Brain microvascular endothelial cell (primary cell): ENCODE data around the gene DCXR.

Experiments used
- DNase-seq: peaks from one replicate; pipeline ENCODE4 v3.0.0-alpha.2; 2020
- H3K27ac ChIP-seq: fragments of 250-450 bp; sonication (Bioruptor Pico); 2 replicates; pipeline ENCODE4 v1.5.1; 2020; ENCODE audit warnings: mild to moderate bottlenecking, moderate library complexity
- H3K27me3 ChIP-seq: fragments of 250-450 bp; sonication (Bioruptor Pico); replicated peaks from 2 replicates; pipeline ENCODE4 v1.5.1; 2020; ENCODE audit warnings: mild to moderate bottlenecking
- H3K36me3 ChIP-seq: fragments of 250-450 bp; sonication (Bioruptor Pico); replicated peaks from 2 replicates; pipeline ENCODE4 v1.5.1; 2020; ENCODE audit warnings: mild to moderate bottlenecking
- H3K4me3 ChIP-seq: 2 replicates; pipeline ENCODE4 v1.5.1; 2011; ENCODE audit warnings: low read depth, mild to moderate bottlenecking, control low read depth, low read length, moderate library complexity
- in situ Hi-C: cut with HindIII; loops from 2 replicates; pipeline ENCODE4 v1.10.0; 2017; ENCODE audit warnings: low sequenced_read_pairs, low pct_ligation_motif_present
- TF ChIP-seq, protein P1 (sequence below): IDR thresholded peaks from 2 replicates; pipeline ENCODE4 v1.5.1; 2011; ENCODE audit warnings: low read depth, mild to moderate bottlenecking, moderate library complexity, low read length, control low read depth, inconsistent platforms; ENCODE audit errors: missing control alignments

The DCXR gene

GRCh38 chr17:82014971-82015310 is 22.6 kb downstream of the DCXR start:
- no peaks in the 10 kb centered on the region for H3K36me3 ChIP-seq
- DNase-seq: no peak
- no peak overlapping the region for H3K4me3 ChIP-seq
- TF ChIP-seq, protein P1, sequence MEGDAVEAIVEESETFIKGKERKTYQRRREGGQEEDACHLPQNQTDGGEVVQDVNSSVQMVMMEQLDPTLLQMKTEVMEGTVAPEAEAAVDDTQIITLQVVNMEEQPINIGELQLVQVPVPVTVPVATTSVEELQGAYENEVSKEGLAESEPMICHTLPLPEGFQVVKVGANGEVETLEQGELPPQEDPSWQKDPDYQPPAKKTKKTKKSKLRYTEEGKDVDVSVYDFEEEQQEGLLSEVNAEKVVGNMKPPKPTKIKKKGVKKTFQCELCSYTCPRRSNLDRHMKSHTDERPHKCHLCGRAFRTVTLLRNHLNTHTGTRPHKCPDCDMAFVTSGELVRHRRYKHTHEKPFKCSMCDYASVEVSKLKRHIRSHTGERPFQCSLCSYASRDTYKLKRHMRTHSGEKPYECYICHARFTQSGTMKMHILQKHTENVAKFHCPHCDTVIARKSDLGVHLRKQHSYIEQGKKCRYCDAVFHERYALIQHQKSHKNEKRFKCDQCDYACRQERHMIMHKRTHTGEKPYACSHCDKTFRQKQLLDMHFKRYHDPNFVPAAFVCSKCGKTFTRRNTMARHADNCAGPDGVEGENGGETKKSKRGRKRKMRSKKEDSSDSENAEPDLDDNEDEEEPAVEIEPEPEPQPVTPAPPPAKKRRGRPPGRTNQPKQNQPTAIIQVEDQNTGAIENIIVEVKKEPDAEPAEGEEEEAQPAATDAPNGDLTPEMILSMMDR: no peak
- in situ Hi-C loops: no loop called here
- no peak overlapping the region for H3K27ac ChIP-seq
- H3K27me3 ChIP-seq: no peaks in the 10 kb centered on the region

DNA sequence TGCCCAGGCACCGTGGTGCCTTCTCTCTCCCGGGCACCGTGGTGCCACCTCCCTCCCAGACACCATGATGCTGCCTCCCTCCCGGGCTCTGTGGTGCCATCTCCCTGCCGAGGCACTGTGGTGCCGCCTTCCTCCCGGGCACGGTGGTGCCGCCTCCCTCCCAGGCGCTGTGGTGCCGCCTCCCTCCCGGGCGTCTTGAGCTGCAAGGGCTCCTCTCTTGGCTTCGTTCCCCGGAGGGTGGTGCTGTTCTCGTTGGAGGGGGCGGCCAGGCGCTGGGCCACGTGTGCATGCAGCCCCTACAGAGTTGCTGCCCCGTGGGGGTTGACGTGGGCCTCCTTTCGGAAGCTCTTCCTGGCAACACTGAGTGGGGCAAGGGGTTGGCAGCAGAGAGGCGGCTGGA is 23.1 kb downstream of the DCXR start:
- no peak overlapping the region for H3K4me3 ChIP-seq
- H3K36me3 ChIP-seq: no peaks in the 10 kb centered on the region
- in situ Hi-C loops: no loop called here
- no peaks in the 10 kb centered on the region for H3K27me3 ChIP-seq
- no peak for DNase-seq
- TF ChIP-seq, protein P1: no peak
- no peak overlapping the region for H3K27ac ChIP-seq

DNA sequence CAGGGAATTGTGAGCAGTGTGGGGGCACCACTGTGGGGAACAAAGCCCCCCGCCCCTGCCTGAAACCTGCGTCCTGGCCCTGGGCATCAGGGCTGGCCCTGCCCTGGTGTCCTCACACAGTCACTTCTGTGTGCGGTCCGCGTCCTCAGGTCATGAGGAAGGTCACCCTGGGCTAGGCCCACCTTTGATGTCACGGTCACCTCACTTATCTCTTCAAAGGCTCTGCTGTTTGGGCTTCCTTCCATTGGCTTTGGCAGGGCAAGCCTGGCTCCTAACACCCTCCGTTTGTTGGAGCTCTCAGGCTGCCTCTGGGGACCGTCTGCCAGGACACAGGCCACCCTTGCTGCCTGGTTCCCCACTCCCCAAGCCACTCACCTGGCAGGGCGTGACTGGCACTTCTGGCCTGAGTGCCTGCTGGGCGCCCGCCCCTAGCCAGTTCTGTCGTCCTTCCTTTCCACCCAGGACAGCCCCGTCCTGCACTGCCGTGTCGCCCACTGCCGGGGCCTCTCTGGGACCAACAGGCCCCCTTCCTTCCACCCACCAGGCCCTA is 23.6 kb downstream of the DCXR start:
- TF ChIP-seq, protein P1: no peak
- no peaks in the 10 kb centered on the region for H3K36me3 ChIP-seq
- in situ Hi-C loops: no loop called here

DNA sequence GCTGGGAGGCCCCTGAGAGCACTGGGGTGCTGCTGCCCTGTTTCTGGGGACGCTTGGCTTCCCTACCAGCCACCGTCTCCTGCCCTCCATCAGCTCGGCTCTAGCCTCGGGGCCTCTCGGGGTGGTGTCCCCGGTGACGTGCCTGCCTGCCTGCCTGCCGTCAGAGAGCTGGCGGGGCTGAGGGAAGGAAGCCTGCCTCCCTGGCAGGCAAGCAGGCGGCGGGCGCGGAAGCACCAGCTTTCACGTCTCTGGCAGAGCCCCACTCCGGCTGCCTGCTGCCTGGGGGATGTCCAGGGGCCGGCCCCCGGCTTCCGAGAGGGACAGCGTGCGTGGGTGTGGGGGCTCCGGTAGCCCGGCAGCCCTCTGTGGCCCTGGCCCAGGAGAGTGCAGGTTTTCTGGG is 24.2 kb downstream of the DCXR start:
- Histone ChIP-seq H3K27me3 (no peaks in the 10 kb centered on the region), H3K4me3 (no peak overlapping the region), H3K27ac (no peak overlapping the region), H3K36me3 (no peaks in the 10 kb centered on the region)
- DNase-seq: no peak
- in situ Hi-C loops: no loop called here
- TF ChIP-seq, protein P1: no peak

More for the DNA sequence above, 23.6 kb downstream of the DCXR start:
- H3K4me3 ChIP-seq: no peak overlapping the region
- no peak overlapping the region for H3K27ac ChIP-seq
- no peak for DNase-seq
- no peaks in the 10 kb centered on the region for H3K27me3 ChIP-seq

DNA sequence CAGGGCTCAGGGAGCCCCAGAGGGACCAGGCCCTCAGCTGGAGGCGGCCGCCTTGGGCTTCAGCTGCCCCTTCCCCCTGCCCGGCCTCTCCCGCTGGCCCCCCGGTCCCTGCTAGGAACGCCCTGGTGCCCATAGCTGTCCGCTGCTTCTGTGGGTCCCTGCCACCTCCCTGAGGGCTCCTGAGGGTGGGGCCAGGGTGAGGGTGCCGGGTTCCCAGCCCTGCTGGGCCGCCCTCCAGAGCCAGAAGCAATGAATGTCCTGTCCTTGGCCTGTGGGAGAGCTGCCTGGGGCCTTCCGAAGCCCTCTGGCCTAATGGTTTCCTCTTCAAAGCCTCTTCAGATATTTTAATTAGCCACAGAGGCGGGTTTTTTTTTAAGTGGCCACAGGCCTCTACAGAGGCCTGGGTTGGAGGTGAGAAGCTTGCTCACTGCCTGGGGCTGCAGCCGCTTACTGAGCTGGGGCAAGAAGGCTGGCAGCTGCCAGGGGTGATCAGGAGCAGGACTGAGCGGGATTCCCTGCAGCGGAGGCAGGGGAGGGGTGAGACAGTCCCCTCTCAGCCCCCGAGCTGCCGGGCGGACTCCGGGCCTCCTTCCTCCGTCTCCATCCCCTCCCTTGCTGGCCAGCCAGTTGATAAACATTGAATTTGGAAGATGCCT is 24.7 kb downstream of the DCXR start:
- TF ChIP-seq, protein P1: no peak
- no peaks in the 10 kb centered on the region for H3K36me3 ChIP-seq
- DNase-seq: no peak
- no peaks in the 10 kb centered on the region for H3K27me3 ChIP-seq
- no peak overlapping the region for H3K4me3 ChIP-seq
- in situ Hi-C loops: no loop called here
- no peak overlapping the region for H3K27ac ChIP-seq

GRCh38 chr17:82012261-82012639 is 25.2 kb downstream of the DCXR start:
- no peak for DNase-seq
- TF ChIP-seq, protein P1: no peak
- in situ Hi-C loops: no loop called here
- Histone ChIP-seq H3K27ac (no peak overlapping the region), H3K36me3 (no peaks in the 10 kb centered on the region), H3K4me3 (no peak overlapping the region), H3K27me3 (no peaks in the 10 kb centered on the region)
